ENCODE measurements around the gene QRSL1. TPM values are rescaled to one million over a fixed set of nuclear protein-coding genes. Genes with fewer than 3 reads are reported as not detected.

Gene QRSL1
- total and polyA plus RNA-seq, 10 of the 15 experiments (the other 5 are each of a cell fraction or from before 2014, with no cell fraction given) = 11.9 to 23.5 (median 15.5) TPM

DNA sequence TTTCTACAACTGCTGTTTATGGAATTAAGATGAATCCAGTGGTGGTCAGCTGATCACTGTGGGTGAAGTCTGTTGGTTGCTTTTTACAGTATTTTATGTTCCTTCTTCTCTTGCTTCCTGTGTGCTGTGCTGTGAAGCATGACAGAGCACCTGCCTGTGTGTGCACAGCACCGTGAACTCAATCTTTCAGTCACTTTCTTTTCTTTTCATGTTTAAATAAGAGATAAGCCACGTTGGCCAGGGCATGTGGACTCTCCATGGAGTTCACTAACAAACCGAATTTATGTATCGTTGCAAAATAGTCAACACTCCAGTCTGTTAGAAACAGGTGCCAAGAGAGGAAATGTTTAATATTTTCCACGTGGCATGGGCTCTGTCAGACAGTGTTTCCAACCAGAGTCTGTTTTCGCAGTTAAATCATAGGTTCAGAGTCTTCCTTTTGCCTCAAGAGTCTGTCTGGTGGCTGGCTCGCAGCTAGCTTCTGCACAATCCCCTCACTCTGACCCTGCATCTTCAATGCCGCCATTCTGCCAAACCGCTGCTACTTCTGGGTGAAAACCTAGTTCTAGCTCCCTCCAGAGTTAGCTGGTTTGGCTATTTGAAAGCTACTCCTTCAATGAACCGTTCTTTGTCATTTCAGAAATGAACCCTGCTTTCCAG lies 73.2 kb downstream of the QRSL1 start (continued):
- TF ChIP-seq, protein P1, sequence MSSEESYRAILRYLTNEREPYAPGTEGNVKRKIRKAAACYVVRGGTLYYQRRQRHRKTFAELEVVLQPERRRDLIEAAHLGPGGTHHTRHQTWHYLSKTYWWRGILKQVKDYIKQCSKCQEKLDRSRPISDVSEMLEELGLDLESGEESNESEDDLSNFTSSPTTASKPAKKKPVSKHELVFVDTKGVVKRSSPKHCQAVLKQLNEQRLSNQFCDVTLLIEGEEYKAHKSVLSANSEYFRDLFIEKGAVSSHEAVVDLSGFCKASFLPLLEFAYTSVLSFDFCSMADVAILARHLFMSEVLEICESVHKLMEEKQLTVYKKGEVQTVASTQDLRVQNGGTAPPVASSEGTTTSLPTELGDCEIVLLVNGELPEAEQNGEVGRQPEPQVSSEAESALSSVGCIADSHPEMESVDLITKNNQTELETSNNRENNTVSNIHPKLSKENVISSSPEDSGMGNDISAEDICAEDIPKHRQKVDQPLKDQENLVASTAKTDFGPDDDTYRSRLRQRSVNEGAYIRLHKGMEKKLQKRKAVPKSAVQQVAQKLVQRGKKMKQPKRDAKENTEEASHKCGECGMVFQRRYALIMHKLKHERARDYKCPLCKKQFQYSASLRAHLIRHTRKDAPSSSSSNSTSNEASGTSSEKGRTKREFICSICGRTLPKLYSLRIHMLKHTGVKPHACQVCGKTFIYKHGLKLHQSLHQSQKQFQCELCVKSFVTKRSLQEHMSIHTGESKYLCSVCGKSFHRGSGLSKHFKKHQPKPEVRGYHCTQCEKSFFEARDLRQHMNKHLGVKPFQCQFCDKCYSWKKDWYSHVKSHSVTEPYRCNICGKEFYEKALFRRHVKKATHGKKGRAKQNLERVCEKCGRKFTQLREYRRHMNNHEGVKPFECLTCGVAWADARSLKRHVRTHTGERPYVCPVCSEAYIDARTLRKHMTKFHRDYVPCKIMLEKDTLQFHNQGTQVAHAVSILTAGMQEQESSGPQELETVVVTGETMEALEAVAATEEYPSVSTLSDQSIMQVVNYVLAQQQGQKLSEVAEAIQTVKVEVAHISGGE (CRISPR knock-in tag; IDR thresholded peaks at IDR 0.05) = no peak
- TF ChIP-seq HDAC6 (IDR thresholded peaks at IDR 0.05; ENCODE audit: unreplicated experiment) (no peak), TARDBP (IDR thresholded peaks at IDR 0.05; ENCODE audit: borderline replicate concordance) (no peak), SPI1 (IDR thresholded peaks at IDR 0.05; ENCODE audit: borderline replicate concordance, insufficient read depth, low read depth, low read length) (no peak), JUND (IDR thresholded peaks at IDR 0.05; ENCODE audit: low read depth, low read length) (no peak), SIX5 (IDR thresholded peaks at IDR 0.05; ENCODE audit: low read depth, low read length, severe bottlenecking) (no peak), SP1 (IDR thresholded peaks at IDR 0.05; ENCODE audit: low read depth, low read length) (no peak), KDM1A (IDR thresholded peaks at IDR 0.05; ENCODE audit: borderline replicate concordance) (no peak), RAD51 (IDR thresholded peaks at IDR 0.05) (peak; percentile 91), FOXK2 (IDR thresholded peaks at IDR 0.05) (no peak; the same call in 1 of the 2 replicates), HDGF (IDR thresholded peaks at IDR 0.05) (no peak), RFX5 (IDR thresholded peaks at IDR 0.05; ENCODE audit: low read depth, low read length) (no peak), SUPT20H (IDR thresholded peaks at IDR 0.05; ENCODE audit: borderline replicate concordance, control insufficient read depth, low read depth, low read length) (no peak), FOXM1 (IDR thresholded peaks at IDR 0.05; ENCODE audit: low read depth, low read length) (peak; percentile 48; the same call in 1 of the 2 replicates)
- TF ChIP-seq, protein P2, sequence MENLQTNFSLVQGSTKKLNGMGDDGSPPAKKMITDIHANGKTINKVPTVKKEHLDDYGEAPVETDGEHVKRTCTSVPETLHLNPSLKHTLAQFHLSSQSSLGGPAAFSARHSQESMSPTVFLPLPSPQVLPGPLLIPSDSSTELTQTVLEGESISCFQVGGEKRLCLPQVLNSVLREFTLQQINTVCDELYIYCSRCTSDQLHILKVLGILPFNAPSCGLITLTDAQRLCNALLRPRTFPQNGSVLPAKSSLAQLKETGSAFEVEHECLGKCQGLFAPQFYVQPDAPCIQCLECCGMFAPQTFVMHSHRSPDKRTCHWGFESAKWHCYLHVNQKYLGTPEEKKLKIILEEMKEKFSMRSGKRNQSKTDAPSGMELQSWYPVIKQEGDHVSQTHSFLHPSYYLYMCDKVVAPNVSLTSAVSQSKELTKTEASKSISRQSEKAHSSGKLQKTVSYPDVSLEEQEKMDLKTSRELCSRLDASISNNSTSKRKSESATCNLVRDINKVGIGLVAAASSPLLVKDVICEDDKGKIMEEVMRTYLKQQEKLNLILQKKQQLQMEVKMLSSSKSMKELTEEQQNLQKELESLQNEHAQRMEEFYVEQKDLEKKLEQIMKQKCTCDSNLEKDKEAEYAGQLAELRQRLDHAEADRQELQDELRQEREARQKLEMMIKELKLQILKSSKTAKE (IDR thresholded peaks at IDR 0.05; ENCODE audit: low read depth, poor library complexity, severe bottlenecking) = no peak
- TF ChIP-seq, protein P3, sequence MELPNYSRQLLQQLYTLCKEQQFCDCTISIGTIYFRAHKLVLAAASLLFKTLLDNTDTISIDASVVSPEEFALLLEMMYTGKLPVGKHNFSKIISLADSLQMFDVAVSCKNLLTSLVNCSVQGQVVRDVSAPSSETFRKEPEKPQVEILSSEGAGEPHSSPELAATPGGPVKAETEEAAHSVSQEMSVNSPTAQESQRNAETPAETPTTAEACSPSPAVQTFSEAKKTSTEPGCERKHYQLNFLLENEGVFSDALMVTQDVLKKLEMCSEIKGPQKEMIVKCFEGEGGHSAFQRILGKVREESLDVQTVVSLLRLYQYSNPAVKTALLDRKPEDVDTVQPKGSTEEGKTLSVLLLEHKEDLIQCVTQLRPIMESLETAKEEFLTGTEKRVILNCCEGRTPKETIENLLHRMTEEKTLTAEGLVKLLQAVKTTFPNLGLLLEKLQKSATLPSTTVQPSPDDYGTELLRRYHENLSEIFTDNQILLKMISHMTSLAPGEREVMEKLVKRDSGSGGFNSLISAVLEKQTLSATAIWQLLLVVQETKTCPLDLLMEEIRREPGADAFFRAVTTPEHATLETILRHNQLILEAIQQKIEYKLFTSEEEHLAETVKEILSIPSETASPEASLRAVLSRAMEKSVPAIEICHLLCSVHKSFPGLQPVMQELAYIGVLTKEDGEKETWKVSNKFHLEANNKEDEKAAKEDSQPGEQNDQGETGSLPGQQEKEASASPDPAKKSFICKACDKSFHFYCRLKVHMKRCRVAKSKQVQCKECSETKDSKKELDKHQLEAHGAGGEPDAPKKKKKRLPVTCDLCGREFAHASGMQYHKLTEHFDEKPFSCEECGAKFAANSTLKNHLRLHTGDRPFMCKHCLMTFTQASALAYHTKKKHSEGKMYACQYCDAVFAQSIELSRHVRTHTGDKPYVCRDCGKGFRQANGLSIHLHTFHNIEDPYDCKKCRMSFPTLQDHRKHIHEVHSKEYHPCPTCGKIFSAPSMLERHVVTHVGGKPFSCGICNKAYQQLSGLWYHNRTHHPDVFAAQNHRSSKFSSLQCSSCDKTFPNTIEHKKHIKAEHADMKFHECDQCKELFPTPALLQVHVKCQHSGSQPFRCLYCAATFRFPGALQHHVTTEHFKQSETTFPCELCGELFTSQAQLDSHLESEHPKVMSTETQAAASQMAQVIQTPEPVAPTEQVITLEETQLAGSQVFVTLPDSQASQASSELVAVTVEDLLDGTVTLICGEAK (IDR thresholded peaks at IDR 0.05; ENCODE audit: borderline replicate concordance) = peak; percentile 21; the same call in 1 of the 2 replicates
- TF ChIP-seq, protein P4, sequence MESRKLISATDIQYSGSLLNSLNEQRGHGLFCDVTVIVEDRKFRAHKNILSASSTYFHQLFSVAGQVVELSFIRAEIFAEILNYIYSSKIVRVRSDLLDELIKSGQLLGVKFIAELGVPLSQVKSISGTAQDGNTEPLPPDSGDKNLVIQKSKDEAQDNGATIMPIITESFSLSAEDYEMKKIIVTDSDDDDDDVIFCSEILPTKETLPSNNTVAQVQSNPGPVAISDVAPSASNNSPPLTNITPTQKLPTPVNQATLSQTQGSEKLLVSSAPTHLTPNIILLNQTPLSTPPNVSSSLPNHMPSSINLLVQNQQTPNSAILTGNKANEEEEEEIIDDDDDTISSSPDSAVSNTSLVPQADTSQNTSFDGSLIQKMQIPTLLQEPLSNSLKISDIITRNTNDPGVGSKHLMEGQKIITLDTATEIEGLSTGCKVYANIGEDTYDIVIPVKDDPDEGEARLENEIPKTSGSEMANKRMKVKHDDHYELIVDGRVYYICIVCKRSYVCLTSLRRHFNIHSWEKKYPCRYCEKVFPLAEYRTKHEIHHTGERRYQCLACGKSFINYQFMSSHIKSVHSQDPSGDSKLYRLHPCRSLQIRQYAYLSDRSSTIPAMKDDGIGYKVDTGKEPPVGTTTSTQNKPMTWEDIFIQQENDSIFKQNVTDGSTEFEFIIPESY (IDR thresholded peaks at IDR 0.05) = no peak

Measured in GM12878 (cell line).